Fibroblast of mammary gland (primary cell): ENCODE results near the gene SLC22A4.

ENCODE experiments used
- DNase-seq: peaks from one replicate; pipeline ENCODE4 v3.0.0-alpha.2; 2010; ENCODE audit warnings: low read depth
- H3K4me3 ChIP-seq: 2 replicates; pipeline ENCODE4 v1.5.1; 2011; ENCODE audit warnings: low read depth, mild to moderate bottlenecking, low read length, moderate library complexity; ENCODE audit not compliant: control insufficient read depth
- CTCF ChIP-seq: conservative IDR thresholded peaks from 2 replicates; pipeline ENCODE4 v1.5.1; 2011; ENCODE audit warnings: low read depth, low read length, inconsistent platforms; ENCODE audit not compliant: control insufficient read depth, insufficient read depth

SLC22A4 gene

GRCh38 chr5:132392978-132393825 lies 99.0 kb downstream of the SLC22A4 start:
- DNase-seq: no peak
- no peak for TF ChIP-seq CTCF
- no peak overlapping the region for H3K4me3 ChIP-seq
